ENCODE results near the gene GALNT15. TPM values are rescaled to one million over a fixed set of nuclear protein-coding genes. Genes with fewer than 3 reads are reported as not detected.

Gene GALNT15
- total and polyA plus RNA-seq, 11 donors = 0.96 to 81.1 (median 5.5) TPM

DNA sequence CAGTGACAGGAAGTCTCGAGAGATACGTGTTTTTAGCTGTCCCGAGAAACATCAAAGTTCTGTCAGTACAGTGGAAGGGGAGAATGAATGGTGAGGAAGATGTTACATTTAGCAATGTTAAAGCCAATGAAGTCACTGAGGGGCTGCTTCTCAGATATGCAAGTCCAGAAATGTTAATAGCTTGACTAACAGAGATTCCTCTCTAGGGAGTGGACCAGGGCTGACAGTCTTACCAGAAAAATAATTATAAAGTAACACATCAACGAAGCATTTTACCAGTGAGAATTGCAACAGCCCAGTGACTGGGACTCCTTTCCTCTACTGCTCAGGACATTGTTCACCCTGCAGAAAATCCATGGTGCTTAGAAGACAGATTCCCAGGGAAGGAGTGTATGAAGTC, 23.9 kb downstream of the GALNT15 start:
- no peak overlapping the region for H3K27ac ChIP-seq
- intact Hi-C loops (cut with DNase I) = no loop called here

GRCh38 chr3:16199769-16200168, 25.3 kb downstream of the GALNT15 start:
- intact Hi-C loops (cut with DNase I) = no loop called here
- H3K36me3 ChIP-seq = peaks cover 0 to 12% (median 0%) of the 10 kb centered on the region in 9 donors

More for the DNA sequence above, 23.9 kb downstream of the GALNT15 start:
- H3K9me3 ChIP-seq = no peaks in the 10 kb centered on the region
- ATAC-seq (no peak), DNase-seq (no peak)
- TF ChIP-seq POLR2A (IDR thresholded peaks at IDR 0.05) (no peak), CTCF (IDR thresholded peaks at IDR 0.05) (no peak)
- no peaks in the 10 kb centered on the region for H3K27me3 ChIP-seq
- H3K4me1 ChIP-seq = no peaks in the 10 kb centered on the region
- no peak overlapping the region for H3K4me3 ChIP-seq
- WGBS, 4 donors = 71 to 73% (median 72%) methylated on average over 4 of the region's 4 CpGs
- H3K36me3 ChIP-seq = peaks cover 0 to 12% (median 0%) of the 10 kb centered on the region in 9 donors

DNA sequence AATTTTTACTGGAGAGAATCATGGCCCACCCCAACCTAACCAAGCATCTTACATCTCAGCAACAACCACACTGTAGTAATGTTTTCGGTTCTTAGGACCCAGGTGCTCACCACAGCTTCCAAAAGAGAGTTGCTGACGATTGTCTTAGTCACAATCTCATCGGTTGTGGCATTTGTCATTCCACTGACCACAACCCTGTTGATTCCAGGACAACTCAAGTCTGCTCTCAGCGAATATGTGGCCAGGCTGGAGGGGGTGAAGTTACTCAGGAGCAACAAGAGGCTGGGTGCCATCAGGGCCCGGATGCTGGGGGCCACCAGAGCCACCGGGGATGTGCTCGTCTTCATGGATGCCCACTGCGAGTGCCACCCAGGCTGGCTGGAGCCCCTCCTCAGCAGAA, 25.9 kb downstream of the GALNT15 start:
- ATAC-seq (no peak), DNase-seq (no peak)
- Histone ChIP-seq H3K4me1 (no peaks in the 10 kb centered on the region), H3K27me3 (no peaks in the 10 kb centered on the region), H3K27ac (no peak overlapping the region), H3K9me3 (no peaks in the 10 kb centered on the region), H3K4me3 (no peak overlapping the region), H3K36me3 (peaks cover 0 to 12% (median 0%) of the 10 kb centered on the region in 9 donors)
- WGBS, 4 donors = 88 to 94% (median 91%) methylated on average over 6 to 8 of the region's 8 CpGs
- TF ChIP-seq POLR2A (IDR thresholded peaks at IDR 0.05) (no peak), CTCF (IDR thresholded peaks at IDR 0.05) (no peak)
- intact Hi-C loops (cut with DNase I) = no loop called here

More at GRCh38 chr3:16199769-16200168, 25.3 kb downstream of the GALNT15 start:
- Histone ChIP-seq H3K27me3 (no peaks in the 10 kb centered on the region), H3K4me1 (no peaks in the 10 kb centered on the region), H3K4me3 (no peak overlapping the region), H3K9me3 (no peaks in the 10 kb centered on the region), H3K27ac (no peak overlapping the region)
- 85 to 98% (median 91%) methylated on average over 2 of the region's 2 CpGs for WGBS, 4 donors
- ATAC-seq (no peak), DNase-seq (no peak)
- TF ChIP-seq POLR2A (IDR thresholded peaks at IDR 0.05) = no peak
- no peak for TF ChIP-seq CTCF (IDR thresholded peaks at IDR 0.05)

- TF ChIP-seq CTCF (IDR thresholded peaks at IDR 0.05) (no peak), POLR2A (IDR thresholded peaks at IDR 0.05) (no peak)
- WGBS, 4 donors = 86 to 90% (median 87%) methylated on average over 4 of the region's 4 CpGs
- ATAC-seq = no peak
- H3K27me3 ChIP-seq = no peaks in the 10 kb centered on the region
- no peaks in the 10 kb centered on the region for H3K4me1 ChIP-seq
- H3K36me3 ChIP-seq = no peaks in the 10 kb centered on the region
- H3K9me3 ChIP-seq = no peaks in the 10 kb centered on the region
- H3K27ac ChIP-seq = no peak overlapping the region
- no peak for DNase-seq
- no peak overlapping the region for H3K4me3 ChIP-seq
- intact Hi-C loops (cut with DNase I) = no loop called here
Measured at GRCh38 chr3:16203031-16203430, 28.6 kb downstream of the GALNT15 start.

Data from heart left ventricle (tissue), 16 donors.